ENCODE data around the gene NUP133. TPM values are rescaled to one million over a fixed set of nuclear protein-coding genes. Genes with fewer than 3 reads are reported as not detected.

NUP133 gene
- total RNA-seq, 4 donors from 2014 or later: 18.4 to 30.8 (median 23.7) TPM

DNA sequence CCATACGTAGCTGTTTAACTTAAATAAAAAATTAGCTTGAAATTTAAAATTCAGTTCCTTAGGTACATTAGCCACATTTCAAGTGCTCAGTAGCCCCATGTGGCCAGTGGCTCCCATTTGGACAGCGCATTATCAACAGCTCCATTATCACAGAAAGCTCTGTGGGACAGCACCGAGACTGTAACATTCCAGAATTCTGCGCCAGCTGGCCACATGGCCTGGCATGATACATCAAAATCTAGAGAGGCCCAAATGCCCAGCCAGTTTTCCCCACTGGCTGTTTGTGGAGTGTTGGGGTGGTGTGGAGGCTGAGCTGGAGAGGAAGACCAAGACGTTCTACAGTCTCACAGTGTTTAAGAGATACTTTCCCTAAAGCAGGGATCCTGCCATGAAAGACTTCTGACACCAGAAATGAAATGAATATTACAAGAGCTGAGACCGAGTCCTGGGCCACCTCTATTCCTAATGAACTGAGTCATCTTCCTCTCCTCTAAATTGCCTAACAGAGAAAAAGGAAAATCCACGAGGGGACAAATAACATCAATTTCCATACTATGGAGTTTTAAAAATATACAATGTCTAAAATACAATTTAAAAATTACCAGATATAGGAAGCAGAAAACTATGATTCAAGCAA, 47.0 kb downstream of the NUP133 start:
- in situ Hi-C loops (cut with MboI; ENCODE audit: low sequenced_read_pairs in 4 of 4): no loop called here
- peak; percentile 58 to 86 for ATAC-seq
- Histone ChIP-seq H3K9me3 (no peaks in the 10 kb centered on the region), H3K27me3 (no peaks in the 10 kb centered on the region), H3K27ac (peak overlapping the region; percentile 50 to 71 (median 62)), H3K36me3 (peaks cover 0 to 82% of the 10 kb centered on the region in 2 donors), H3K4me3 (no peak overlapping the region), H3K4me1 (peaks cover 5 to 7% of the 10 kb centered on the region in 2 donors)
- intact Hi-C loops (cut with DNase I; ENCODE audit: low total_unique reads): no loop called here
- DNase-seq: peak; percentile 4 to 45
- TF ChIP-seq POLR2A (IDR thresholded peaks at IDR 0.05): no peak
- TF ChIP-seq, protein P1, sequence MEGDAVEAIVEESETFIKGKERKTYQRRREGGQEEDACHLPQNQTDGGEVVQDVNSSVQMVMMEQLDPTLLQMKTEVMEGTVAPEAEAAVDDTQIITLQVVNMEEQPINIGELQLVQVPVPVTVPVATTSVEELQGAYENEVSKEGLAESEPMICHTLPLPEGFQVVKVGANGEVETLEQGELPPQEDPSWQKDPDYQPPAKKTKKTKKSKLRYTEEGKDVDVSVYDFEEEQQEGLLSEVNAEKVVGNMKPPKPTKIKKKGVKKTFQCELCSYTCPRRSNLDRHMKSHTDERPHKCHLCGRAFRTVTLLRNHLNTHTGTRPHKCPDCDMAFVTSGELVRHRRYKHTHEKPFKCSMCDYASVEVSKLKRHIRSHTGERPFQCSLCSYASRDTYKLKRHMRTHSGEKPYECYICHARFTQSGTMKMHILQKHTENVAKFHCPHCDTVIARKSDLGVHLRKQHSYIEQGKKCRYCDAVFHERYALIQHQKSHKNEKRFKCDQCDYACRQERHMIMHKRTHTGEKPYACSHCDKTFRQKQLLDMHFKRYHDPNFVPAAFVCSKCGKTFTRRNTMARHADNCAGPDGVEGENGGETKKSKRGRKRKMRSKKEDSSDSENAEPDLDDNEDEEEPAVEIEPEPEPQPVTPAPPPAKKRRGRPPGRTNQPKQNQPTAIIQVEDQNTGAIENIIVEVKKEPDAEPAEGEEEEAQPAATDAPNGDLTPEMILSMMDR (IDR thresholded peaks at IDR 0.05 in 4 of 5, conservative IDR thresholded peaks at IDR 0.05 in 1 of 5): no peak

DNA sequence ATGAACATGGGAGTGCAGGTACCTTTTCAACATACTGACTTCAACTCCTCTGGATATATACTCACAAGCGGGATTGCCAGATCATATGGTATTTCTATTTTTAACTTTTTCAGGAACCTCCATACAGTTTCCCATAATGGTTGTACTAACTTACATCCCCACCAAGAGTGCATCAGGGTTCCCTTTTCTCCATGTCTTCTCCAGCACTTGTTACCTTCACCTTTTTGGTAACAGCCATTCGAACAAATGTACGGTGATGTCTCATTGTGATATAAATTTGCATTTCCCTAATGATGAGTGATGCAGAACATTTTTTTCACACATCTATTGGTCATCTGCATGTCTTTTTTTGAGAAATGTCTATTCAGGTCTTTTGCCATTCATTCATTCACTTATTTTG, 48.3 kb downstream of the NUP133 start:
- Histone ChIP-seq H3K27ac (no peak overlapping the region), H3K36me3 (peaks cover 0 to 75% of the 10 kb centered on the region in 2 donors), H3K9me3 (no peaks in the 10 kb centered on the region), H3K27me3 (no peaks in the 10 kb centered on the region), H3K4me3 (no peak overlapping the region), H3K4me1 (peaks cover 5 to 7% of the 10 kb centered on the region in 2 donors)
- TF ChIP-seq, protein P1 (IDR thresholded peaks at IDR 0.05 in 4 of 5, conservative IDR thresholded peaks at IDR 0.05 in 1 of 5): no peak
- TF ChIP-seq POLR2A (IDR thresholded peaks at IDR 0.05): no peak
- intact Hi-C loops (cut with DNase I; ENCODE audit: low total_unique reads) (no loop called here), in situ Hi-C loops (cut with MboI; ENCODE audit: low sequenced_read_pairs in 4 of 4) (no loop called here)
- DNase-seq: no peak
- ATAC-seq: no peak

DNA sequence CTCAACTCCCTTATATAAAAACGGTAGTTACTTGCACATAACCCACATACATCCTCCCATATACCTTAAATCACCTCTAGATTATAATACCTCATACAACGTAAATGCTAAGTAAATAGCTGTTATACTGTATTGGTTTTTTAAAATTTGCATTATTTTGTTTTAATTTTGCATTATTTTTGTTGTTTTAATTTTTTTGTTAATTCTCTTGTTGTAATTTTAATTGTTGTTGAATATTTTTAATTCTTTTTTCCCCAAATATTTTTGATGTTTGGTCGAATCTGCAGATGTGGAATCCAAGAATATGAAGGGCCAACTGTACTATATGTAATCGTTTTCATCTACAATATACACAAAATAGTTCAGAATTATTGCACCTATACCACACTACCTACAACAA, 50.7 kb downstream of the NUP133 start:
- H3K4me1 ChIP-seq: peaks cover 5 to 7% of the 10 kb centered on the region in 2 donors
- no peak for DNase-seq
- TF ChIP-seq, protein P1 (IDR thresholded peaks at IDR 0.05 in 4 of 5, conservative IDR thresholded peaks at IDR 0.05 in 1 of 5): no peak
- TF ChIP-seq POLR2A (IDR thresholded peaks at IDR 0.05): no peak
- in situ Hi-C loops (cut with MboI; ENCODE audit: low sequenced_read_pairs in 4 of 4): no loop called here
- H3K36me3 ChIP-seq: peaks cover 0 to 53% of the 10 kb centered on the region in 2 donors
- no peaks in the 10 kb centered on the region for H3K27me3 ChIP-seq
- no peak overlapping the region for H3K4me3 ChIP-seq
- no peak overlapping the region for H3K27ac ChIP-seq
- H3K9me3 ChIP-seq: no peaks in the 10 kb centered on the region
- intact Hi-C loops (cut with DNase I; ENCODE audit: low total_unique reads): no loop called here
- no peak for ATAC-seq

DNA sequence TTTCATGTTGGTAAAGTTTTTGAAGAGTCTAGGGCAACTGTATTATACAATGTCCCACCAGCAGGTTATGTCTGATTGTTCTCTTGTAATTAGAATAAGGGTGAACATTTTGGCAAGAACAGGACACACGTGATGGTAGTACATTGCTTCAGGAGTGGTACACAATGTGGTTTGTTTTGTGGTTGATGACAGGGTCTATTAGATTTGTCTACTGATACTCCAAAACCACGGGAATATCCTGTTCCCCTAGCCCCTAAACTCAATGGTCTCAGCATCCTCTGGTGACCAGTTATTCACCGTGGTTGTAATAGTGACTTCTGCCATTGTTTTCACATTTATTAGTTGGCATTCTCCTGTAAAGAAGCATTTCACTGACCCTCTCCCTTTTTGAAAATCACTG, 52.1 kb downstream of the NUP133 start:
- intact Hi-C loops (cut with DNase I; ENCODE audit: low total_unique reads) (no loop called here), in situ Hi-C loops (cut with MboI; ENCODE audit: low sequenced_read_pairs in 4 of 4) (no loop called here)
- H3K4me1 ChIP-seq: peaks cover 2 to 4% of the 10 kb centered on the region in 2 donors
- no peak for DNase-seq
- H3K36me3 ChIP-seq: peaks cover 0 to 57% of the 10 kb centered on the region in 2 donors
- TF ChIP-seq POLR2A (IDR thresholded peaks at IDR 0.05): no peak
- TF ChIP-seq, protein P1 (IDR thresholded peaks at IDR 0.05 in 4 of 5, conservative IDR thresholded peaks at IDR 0.05 in 1 of 5): no peak
- H3K4me3 ChIP-seq: no peak overlapping the region
- no peak overlapping the region for H3K27ac ChIP-seq
- no peak for ATAC-seq
- H3K9me3 ChIP-seq: no peaks in the 10 kb centered on the region
- H3K27me3 ChIP-seq: no peaks in the 10 kb centered on the region

DNA sequence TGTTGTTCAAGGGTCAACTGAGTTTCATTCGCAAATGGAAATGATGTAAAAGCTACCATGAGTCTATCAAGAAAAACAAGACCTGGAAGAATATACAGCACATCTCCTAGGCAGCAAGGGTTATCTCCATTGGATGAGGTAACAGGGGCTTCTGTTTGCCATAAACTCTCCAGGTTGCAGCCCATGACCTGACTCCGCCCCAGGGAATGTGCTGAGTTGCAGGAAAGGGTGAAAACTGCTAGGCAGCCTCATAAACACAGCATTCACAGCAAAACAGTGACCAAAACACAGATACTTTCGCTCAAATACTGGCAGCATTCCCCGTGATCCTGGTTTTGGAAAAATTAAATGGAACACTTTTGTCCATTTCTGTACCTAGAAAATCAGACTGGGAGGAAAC, 54.1 kb downstream of the NUP133 start:
- Histone ChIP-seq H3K36me3 (peaks cover 0 to 53% of the 10 kb centered on the region in 2 donors), H3K27me3 (no peaks in the 10 kb centered on the region), H3K9me3 (no peaks in the 10 kb centered on the region), H3K4me1 (no peaks in the 10 kb centered on the region), H3K27ac (no peak overlapping the region), H3K4me3 (no peak overlapping the region)
- intact Hi-C loops (cut with DNase I; ENCODE audit: low total_unique reads) (no loop called here), in situ Hi-C loops (cut with MboI; ENCODE audit: low sequenced_read_pairs in 4 of 4) (no loop called here)
- ATAC-seq (no peak), DNase-seq (no peak)
- TF ChIP-seq, protein P1 (IDR thresholded peaks at IDR 0.05 in 4 of 5, conservative IDR thresholded peaks at IDR 0.05 in 1 of 5): no peak
- no peak for TF ChIP-seq POLR2A (IDR thresholded peaks at IDR 0.05)

All from gastrocnemius medialis (tissue), 4 donors.